Prostate gland (tissue), 2 donors: ENCODE measurements around the gene DTX1. TPM values are rescaled to one million over a fixed set of nuclear protein-coding genes. Genes with fewer than 3 reads are reported as not detected.

ENCODE experiments used
- DNase-seq: peaks from one replicate; pipeline ENCODE4 v3.0.0-alpha.2; 2019; ENCODE audit warnings: low spot score
- H3K27ac ChIP-seq, 2 donors: fragments of 200-600 bp; sonication (generic); 2 replicates each; pipeline ENCODE4 v1.5.1; 2017 to 2019
- H3K27me3 ChIP-seq: fragments of 200-600 bp; sonication (generic); replicated peaks from 2 replicates; pipeline ENCODE4 v1.5.1; 2019; ENCODE audit not compliant: insufficient read depth
- H3K36me3 ChIP-seq, 2 donors: fragments of 200-600 bp; sonication (generic); 1 replicate in 1 of 2; 2 replicates in 1 of 2; pipeline versions ENCODE4 v1.5.1 to v1.8.1; 2017 to 2019
- H3K4me1 ChIP-seq: fragments of 200-600 bp; sonication (generic); replicated peaks from 2 replicates; pipeline ENCODE4 v1.5.1; 2019
- H3K4me3 ChIP-seq, 2 donors: fragments of 200-600 bp; sonication (generic); 2 replicates each; pipeline ENCODE4 v1.5.1; 2017 to 2019
- H3K9me3 ChIP-seq: fragments of 200-600 bp; sonication (generic); 2 replicates; pipeline ENCODE4 v1.5.1; 2017
- POLR2A ChIP-seq: fragments of 450-650 bp; IDR thresholded peaks from one replicate; pipeline ENCODE4 v1.6.1; 2016; ENCODE audit warnings: antibody characterized with exemption, mild to moderate bottlenecking
- POLR2AphosphoS5 ChIP-seq: sonication (generic); formaldehyde crosslinking; IDR thresholded peaks from one replicate; pipeline ENCODE4 v1.6.1; 2017; ENCODE audit warnings: antibody characterized with exemption
- WGBS: methylation state at CpG from one replicate; pipeline ENCODE4 v1.1.5; 2018; 5-methylcytosine and 5-hydroxymethylcytosine counted together
- intact Hi-C: fragments of 100-400 bp; cut with DNase I; formaldehyde crosslinking; loops from one replicate; pipeline ENCODE4 v1.14.2; 2022
- total RNA-seq, 2 donors: library from RNA; depleted of rRNA; stranded (reverse); fragments of >200 nt; gene quantifications; one replicate each; pipeline ENCODE4 v1.1.0, GENCODE V29; 2016
- TF ChIP-seq, protein P1 (sequence below), 4 experiments: fragments of 200-600 bp in 2 of 4; fragments of 450-650 bp in 2 of 4; sonication (generic) in 2 of 4; IDR thresholded peaks; 1 replicate in 3 of 4; 2 replicates in 1 of 4; pipeline ENCODE4 v1.5.1; 2016 to 2019; ENCODE audit warnings: antibody characterized with exemption in 4 of 4, mild to moderate bottlenecking in 2 of 4, moderate library complexity in 2 of 4

The DTX1 gene
- total RNA-seq, 2 donors from 2014 or later = 2.6 to 21.2 TPM

GRCh38 chr12:113082486-113083148 is 26.1 kb downstream of the DTX1 start:
- Histone ChIP-seq H3K9me3 (no peaks in the 10 kb centered on the region), H3K27ac (no peak overlapping the region), H3K4me3 (no peak overlapping the region), H3K27me3 (no peaks in the 10 kb centered on the region), H3K36me3 (no peaks in the 10 kb centered on the region), H3K4me1 (no peaks in the 10 kb centered on the region)
- WGBS = 90% methylated on average over 9 of the region's 9 CpGs
- intact Hi-C loops = no loop called here
- no peak for DNase-seq
- TF ChIP-seq POLR2AphosphoS5 = no peak
- TF ChIP-seq POLR2A = no peak
- TF ChIP-seq, protein P1, sequence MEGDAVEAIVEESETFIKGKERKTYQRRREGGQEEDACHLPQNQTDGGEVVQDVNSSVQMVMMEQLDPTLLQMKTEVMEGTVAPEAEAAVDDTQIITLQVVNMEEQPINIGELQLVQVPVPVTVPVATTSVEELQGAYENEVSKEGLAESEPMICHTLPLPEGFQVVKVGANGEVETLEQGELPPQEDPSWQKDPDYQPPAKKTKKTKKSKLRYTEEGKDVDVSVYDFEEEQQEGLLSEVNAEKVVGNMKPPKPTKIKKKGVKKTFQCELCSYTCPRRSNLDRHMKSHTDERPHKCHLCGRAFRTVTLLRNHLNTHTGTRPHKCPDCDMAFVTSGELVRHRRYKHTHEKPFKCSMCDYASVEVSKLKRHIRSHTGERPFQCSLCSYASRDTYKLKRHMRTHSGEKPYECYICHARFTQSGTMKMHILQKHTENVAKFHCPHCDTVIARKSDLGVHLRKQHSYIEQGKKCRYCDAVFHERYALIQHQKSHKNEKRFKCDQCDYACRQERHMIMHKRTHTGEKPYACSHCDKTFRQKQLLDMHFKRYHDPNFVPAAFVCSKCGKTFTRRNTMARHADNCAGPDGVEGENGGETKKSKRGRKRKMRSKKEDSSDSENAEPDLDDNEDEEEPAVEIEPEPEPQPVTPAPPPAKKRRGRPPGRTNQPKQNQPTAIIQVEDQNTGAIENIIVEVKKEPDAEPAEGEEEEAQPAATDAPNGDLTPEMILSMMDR (IDR thresholded peaks at IDR 0.05) = no peak

DNA sequence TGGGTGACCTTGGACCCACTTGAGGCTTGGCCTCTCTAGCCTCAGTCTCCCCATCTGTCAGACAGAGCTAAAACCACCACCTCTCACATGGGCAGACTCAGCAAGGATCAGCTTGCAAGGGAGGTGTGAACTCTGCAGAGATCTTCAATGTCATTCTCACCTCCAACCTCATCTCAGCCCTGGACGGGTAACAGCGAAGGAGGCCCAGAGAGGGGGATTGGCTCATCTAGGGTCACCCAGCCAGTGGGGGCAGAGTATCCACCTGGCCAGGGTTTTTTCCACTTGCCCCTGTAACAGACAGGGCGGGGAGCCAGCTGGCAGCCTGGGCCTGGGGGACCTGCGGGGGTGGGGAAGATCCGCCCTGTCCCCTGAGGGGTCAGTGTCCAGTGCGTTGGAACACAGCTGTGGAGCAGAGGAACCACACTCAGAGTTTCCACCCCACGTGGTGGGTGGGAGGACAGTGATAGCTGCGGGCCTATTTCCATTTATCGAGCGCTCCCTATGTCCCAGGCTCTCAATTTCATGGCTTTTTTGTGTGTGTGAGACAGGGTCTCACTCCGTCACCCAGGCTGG is 27.4 kb downstream of the DTX1 start:
- H3K27ac ChIP-seq = no peak overlapping the region
- H3K27me3 ChIP-seq = no peaks in the 10 kb centered on the region
- no peak overlapping the region for H3K4me3 ChIP-seq
- DNase-seq = no peak
- 81% methylated on average over 11 of the region's 11 CpGs for WGBS
- H3K36me3 ChIP-seq = no peaks in the 10 kb centered on the region
- intact Hi-C loops = no loop called here
- H3K9me3 ChIP-seq = no peaks in the 10 kb centered on the region
- no peaks in the 10 kb centered on the region for H3K4me1 ChIP-seq
- TF ChIP-seq, protein P1 (IDR thresholded peaks at IDR 0.05) = no peak
- TF ChIP-seq POLR2A (no peak), POLR2AphosphoS5 (no peak)

DNA sequence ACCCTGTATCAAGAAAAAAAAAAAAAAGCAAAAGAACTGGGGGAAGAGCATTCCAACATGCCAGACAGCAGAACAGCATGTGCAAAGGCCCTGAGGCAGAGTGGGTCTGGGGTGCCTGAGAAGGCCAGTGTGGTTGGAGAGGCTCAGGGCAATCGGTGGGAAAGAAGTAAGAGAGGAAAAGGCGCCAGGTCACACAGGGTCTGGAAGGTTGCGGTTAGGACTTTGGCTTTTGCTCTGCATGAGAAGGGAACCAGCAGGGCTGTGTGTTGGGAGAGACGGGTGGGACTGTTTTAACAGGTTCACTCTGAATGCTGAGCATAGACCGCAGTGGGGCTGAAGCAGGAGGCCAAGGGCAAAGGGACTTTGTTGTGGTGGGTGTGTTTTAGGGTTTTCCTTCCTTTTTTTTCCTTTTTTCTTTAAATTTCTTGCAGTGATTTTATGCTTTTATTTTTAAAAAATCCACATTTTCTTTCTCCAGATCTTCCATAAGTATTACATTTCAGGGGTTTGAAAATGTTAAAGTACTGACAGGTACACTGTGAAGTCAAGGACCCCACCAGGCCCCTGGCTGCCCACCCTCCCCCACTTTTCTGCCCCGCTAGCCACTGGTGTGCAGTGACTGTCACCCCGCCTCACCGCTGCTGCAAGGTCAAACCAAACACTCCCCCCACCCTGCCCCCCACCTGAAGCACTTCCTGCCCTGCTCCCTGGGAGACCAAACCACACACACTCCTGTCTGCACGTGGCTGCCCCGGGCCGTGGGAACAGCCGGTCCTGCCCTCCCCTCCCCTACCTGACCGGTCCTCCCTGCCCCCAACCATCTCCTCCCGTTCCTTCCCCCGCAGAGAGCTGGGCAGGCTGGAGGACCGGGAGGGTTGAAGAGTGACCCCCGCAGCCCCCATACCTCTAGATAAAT is 30.0 kb downstream of the DTX1 start:
- TF ChIP-seq, protein P1 (IDR thresholded peaks at IDR 0.05) = no peak
- TF ChIP-seq POLR2AphosphoS5 (no peak), POLR2A (no peak)
- intact Hi-C loops = no loop called here
- Histone ChIP-seq H3K4me3 (no peak overlapping the region), H3K4me1 (no peaks in the 10 kb centered on the region), H3K27me3 (no peaks in the 10 kb centered on the region), H3K36me3 (no peaks in the 10 kb centered on the region), H3K27ac (no peak overlapping the region), H3K9me3 (no peaks in the 10 kb centered on the region)
- WGBS = 49% methylated on average over 17 of the region's 17 CpGs
- DNase-seq = no peak

- 56% methylated on average over 5 of the region's 5 CpGs for WGBS
- intact Hi-C loops = no loop called here
- Histone ChIP-seq H3K27me3 (no peaks in the 10 kb centered on the region), H3K27ac (no peak overlapping the region), H3K9me3 (no peaks in the 10 kb centered on the region), H3K36me3 (no peaks in the 10 kb centered on the region), H3K4me3 (no peak overlapping the region), H3K4me1 (no peaks in the 10 kb centered on the region)
- no peak for TF ChIP-seq POLR2A
- TF ChIP-seq, protein P1 (IDR thresholded peaks at IDR 0.05) = no peak
- TF ChIP-seq POLR2AphosphoS5 = no peak
- no peak for DNase-seq
Measured at GRCh38 chr12:113087193-113087592, 30.7 kb downstream of the DTX1 start.
